Transverse colon (tissue), 4 donors: ENCODE data around the gene SPANXD. TPM values are rescaled to one million over a fixed set of nuclear protein-coding genes. Genes with fewer than 3 reads are reported as not detected.
"Not testable (repeated sequence)": the region's sequence is repeated elsewhere in the genome, so short reads cannot be mapped to it uniquely, and the experiment has no call there.

Source experiments
- DNase-seq: peaks from one replicate; pipeline ENCODE4 v3.0.0-alpha.2; 2019
- H3K27ac ChIP-seq, 4 donors: fragments of 200-600 bp; sonication (generic); 2 replicates each; pipeline ENCODE4 v1.5.1; 2016 to 2018; ENCODE audit warnings: inconsistent platforms in 4 of 4
- H3K27me3 ChIP-seq: fragments of 200-600 bp; sonication (generic); 2 replicates; pipeline ENCODE4 v1.5.1; 2017; ENCODE audit warnings: inconsistent platforms
- H3K36me3 ChIP-seq, 4 donors: fragments of 200-600 bp; sonication (generic); 2 replicates each; pipeline ENCODE4 v1.5.1; 2017 to 2019; ENCODE audit warnings: inconsistent platforms in 4 of 4
- H3K4me1 ChIP-seq, 4 donors: fragments of 200-600 bp; sonication (generic); 2 replicates each; pipeline ENCODE4 v1.5.1; 2017 to 2020; ENCODE audit warnings: inconsistent platforms in 4 of 4
- H3K4me3 ChIP-seq, 4 donors: fragments of 200-600 bp; sonication (generic); 1 replicate in 1 of 4; 2 replicates in 3 of 4; pipeline versions ENCODE4 v1.5.1 to v1.6.1; 2017 to 2019; ENCODE audit warnings: inconsistent platforms in 4 of 4
- H3K9me3 ChIP-seq, 2 donors: fragments of 200-600 bp; sonication (generic); 2 replicates each; pipeline ENCODE4 v1.5.1; 2017 to 2019; ENCODE audit warnings: inconsistent platforms in 2 of 2
- EP300 ChIP-seq: sonication (generic); formaldehyde crosslinking; IDR thresholded peaks from one replicate; pipeline ENCODE4 v1.6.1; 2017; ENCODE audit warnings: antibody characterized with exemption, low read depth
- POLR2A ChIP-seq: fragments of 450-650 bp; IDR thresholded peaks from one replicate; pipeline ENCODE4 v1.6.1; 2016; ENCODE audit warnings: antibody characterized with exemption, mild to moderate bottlenecking, moderate library complexity
- POLR2AphosphoS5 ChIP-seq, 3 donors: sonication (generic); formaldehyde crosslinking; IDR thresholded peaks; one replicate each; pipeline ENCODE4 v1.6.1; 2016; ENCODE audit warnings: antibody characterized with exemption in 3 of 3
- WGBS, 2 donors: methylation state at CpG; one replicate each; pipeline ENCODE4 v1.1.5; 2018; ENCODE audit warnings: low coverage in 1 of 2; 5-methylcytosine and 5-hydroxymethylcytosine counted together
- in situ Hi-C, 4 donors: fragments of 200-750 bp; cut with MboI; loops; one replicate each; pipeline versions ENCODE4 v1.15.0 to v1.15.1; 2017; ENCODE audit warnings: low sequenced_read_pairs in 3 of 4, low pct_ligation_motif_present in 1 of 4, low pct_unique_long_range_greater_than_20kb in 1 of 4
- intact Hi-C: fragments of 100-400 bp; cut with DNase I; formaldehyde crosslinking; loops from one replicate; pipeline ENCODE4 v1.15.1; 2023; ENCODE audit warnings: low total_unique reads
- total RNA-seq, 4 donors: library from RNA; depleted of rRNA; stranded (reverse); fragments of >200 nt; gene quantifications; one replicate each; pipeline ENCODE4 v1.1.0, GENCODE V29; 2016
- TF ChIP-seq, protein P1 (sequence below), 5 experiments: fragments of 200-600 bp in 3 of 5; fragments of 450-650 bp in 2 of 5; sonication (generic) in 3 of 5; IDR thresholded peaks; 1 replicate in 2 of 5; 2 replicates in 3 of 5; pipeline ENCODE4 v1.5.1; 2016 to 2017; ENCODE audit warnings: antibody characterized with exemption in 5 of 5, inconsistent platforms in 3 of 5, mild to moderate bottlenecking in 2 of 5, moderate library complexity in 1 of 5

Gene SPANXD, protein sequence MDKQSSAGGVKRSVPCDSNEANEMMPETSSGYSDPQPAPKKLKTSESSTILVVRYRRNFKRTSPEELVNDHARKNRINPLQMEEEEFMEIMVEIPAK
- total RNA-seq: not detected

DNA sequence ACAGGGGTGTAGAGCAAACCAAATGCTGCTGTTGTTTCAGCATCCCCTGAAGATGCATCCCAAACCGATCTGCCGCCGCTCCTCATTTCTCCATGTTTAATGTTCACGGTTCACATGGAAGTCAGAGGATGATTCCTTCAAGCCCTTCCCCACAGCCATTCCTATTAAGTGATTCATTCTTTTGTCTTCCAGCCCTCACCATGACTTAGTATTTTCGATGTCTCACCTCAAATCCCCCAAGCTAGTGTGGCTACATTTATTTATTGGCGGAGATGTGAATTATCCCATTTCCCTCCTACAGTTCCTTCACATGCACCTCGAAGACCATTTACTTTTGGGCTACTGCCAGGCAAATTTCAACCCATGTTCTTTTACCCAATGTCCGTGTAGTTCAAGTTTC lies at the start of gene SPANXD:
Gene SPANXD, minus strand, starts transcription at position 101 of the 400 bp plus-strand sequence. CDS start 334 bp downstream, outside the sequence.
- DNase-seq, in situ Hi-C loops, H3K4me3 ChIP-seq, H3K36me3 ChIP-seq, intact Hi-C loops, H3K27me3 ChIP-seq, H3K27ac ChIP-seq, H3K9me3 ChIP-seq, H3K4me1 ChIP-seq: not testable (repeated sequence)
- 71% methylated on average over 2 of the region's 8 CpGs; no CpG with 5 or more reads in 1 of the 2 donors for WGBS, 2 donors

DNA sequence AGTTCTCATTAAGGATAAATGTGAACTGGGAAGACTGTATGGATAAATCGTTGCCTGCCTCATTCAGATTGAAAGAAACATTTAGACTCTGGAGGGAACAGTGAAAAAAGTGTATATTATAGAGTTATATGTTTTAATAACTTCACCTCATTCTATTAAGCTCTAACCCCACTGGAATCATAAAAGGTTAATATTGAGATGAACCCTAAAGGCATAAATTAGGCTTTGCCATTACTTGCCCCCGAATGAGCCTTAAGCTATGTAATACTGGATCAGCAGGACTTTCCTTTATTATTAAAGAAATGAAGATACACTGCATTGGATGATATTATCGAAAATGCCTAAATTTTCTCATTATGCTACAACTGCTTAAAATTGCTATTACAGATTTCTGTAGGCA lies 44.1 kb upstream of the SPANXD start:
- Histone ChIP-seq H3K4me1 (no peaks in the 10 kb centered on the region), H3K9me3 (no peaks in the 10 kb centered on the region), H3K27ac (no peak overlapping the region), H3K4me3 (no peak overlapping the region), H3K27me3 (no peaks in the 10 kb centered on the region), H3K36me3 (no peaks in the 10 kb centered on the region)
- in situ Hi-C loops: no loop called here
- intact Hi-C loops: no loop called here
- no peak for DNase-seq
- TF ChIP-seq EP300 (no peak), POLR2AphosphoS5 (IDR thresholded peaks at IDR 0.05) (no peak), POLR2A (no peak)
- TF ChIP-seq, protein P1, sequence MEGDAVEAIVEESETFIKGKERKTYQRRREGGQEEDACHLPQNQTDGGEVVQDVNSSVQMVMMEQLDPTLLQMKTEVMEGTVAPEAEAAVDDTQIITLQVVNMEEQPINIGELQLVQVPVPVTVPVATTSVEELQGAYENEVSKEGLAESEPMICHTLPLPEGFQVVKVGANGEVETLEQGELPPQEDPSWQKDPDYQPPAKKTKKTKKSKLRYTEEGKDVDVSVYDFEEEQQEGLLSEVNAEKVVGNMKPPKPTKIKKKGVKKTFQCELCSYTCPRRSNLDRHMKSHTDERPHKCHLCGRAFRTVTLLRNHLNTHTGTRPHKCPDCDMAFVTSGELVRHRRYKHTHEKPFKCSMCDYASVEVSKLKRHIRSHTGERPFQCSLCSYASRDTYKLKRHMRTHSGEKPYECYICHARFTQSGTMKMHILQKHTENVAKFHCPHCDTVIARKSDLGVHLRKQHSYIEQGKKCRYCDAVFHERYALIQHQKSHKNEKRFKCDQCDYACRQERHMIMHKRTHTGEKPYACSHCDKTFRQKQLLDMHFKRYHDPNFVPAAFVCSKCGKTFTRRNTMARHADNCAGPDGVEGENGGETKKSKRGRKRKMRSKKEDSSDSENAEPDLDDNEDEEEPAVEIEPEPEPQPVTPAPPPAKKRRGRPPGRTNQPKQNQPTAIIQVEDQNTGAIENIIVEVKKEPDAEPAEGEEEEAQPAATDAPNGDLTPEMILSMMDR (IDR thresholded peaks at IDR 0.05): no peak
- 52 to 62% methylated on average over 2 to 3 of the region's 3 CpGs for WGBS, 2 donors

DNA sequence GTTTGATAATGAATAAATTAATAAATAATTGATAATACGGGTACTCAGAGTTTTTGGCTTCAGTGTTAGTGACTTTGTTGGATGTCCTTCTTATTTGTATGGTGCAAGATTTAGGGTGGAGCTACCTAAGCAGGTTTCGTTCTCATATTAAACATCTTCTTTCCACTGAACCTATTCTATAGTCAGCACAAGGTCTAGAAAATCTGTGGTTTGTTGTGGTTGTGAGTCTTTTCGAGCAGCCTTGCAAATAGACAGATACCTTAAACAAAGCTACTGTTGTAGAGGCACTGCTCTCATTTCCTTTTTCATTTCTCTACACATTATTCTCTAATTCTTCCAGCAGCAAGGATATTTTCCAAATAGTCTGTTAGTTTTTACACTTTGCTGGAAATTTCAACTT lies 38.1 kb upstream of the SPANXD start:
- no peaks in the 10 kb centered on the region for H3K36me3 ChIP-seq
- TF ChIP-seq, protein P1 (IDR thresholded peaks at IDR 0.05): no peak
- TF ChIP-seq EP300 (no peak), POLR2A (no peak), POLR2AphosphoS5 (IDR thresholded peaks at IDR 0.05) (no peak)
- 63% methylated on average over 3 of the region's 3 CpGs; no CpG with 5 or more reads in 1 of the 2 donors for WGBS, 2 donors
- H3K9me3 ChIP-seq: no peaks in the 10 kb centered on the region
- in situ Hi-C loops: no loop called here
- intact Hi-C loops: no loop called here
- no peak overlapping the region for H3K27ac ChIP-seq
- H3K27me3 ChIP-seq: no peaks in the 10 kb centered on the region
- H3K4me1 ChIP-seq: no peaks in the 10 kb centered on the region
- H3K4me3 ChIP-seq: no peak overlapping the region
- no peak for DNase-seq

DNA sequence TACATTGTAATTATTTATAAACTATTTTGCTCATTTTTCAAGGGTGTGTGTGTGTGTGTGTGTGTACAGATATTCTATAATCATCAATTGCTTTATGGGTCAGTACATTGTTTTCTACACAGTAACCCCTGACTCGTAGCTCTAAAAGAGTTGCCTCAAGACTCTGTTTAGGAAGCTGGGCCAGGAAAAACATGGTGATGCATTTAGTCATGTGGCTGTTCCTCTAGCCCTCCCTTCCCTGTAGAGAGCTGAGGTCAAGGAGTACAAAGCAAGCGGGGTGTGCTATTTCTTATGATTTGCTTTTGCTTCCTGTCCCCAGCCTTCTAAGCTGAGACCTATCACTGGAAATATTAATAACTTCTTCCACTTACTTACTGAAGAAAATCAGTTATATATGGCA lies 34.8 kb upstream of the SPANXD start:
- DNase-seq: no peak
- WGBS, 2 donors: 66% methylated on average over 2 of the region's 2 CpGs; no CpG with 5 or more reads in 1 of the 2 donors
- in situ Hi-C loops: no loop called here
- Histone ChIP-seq H3K4me3 (no peak overlapping the region), H3K27ac (no peak overlapping the region), H3K27me3 (no peaks in the 10 kb centered on the region), H3K9me3 (no peaks in the 10 kb centered on the region), H3K36me3 (no peaks in the 10 kb centered on the region), H3K4me1 (no peaks in the 10 kb centered on the region)
- intact Hi-C loops: no loop called here
- TF ChIP-seq EP300 (no peak), POLR2A (no peak), POLR2AphosphoS5 (IDR thresholded peaks at IDR 0.05) (no peak)
- TF ChIP-seq, protein P1 (IDR thresholded peaks at IDR 0.05): no peak

DNA sequence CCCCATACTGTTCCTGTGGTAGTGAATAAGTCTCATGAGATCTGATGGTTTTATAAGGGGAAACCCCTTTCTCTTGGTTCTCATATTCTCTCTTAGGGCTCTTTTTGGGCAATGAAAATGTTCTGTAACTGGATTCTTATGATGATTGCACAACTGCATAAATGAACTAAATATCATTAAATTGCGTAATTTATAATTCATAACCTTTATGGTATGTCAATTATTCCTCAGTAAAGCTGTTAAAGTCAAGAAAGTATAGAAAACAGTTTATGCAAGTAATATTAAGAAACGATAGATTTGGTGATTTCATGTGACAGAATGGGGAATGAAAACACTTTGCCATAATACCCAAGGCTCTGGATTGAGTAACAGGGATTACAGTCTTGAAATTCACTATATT lies 33.5 kb upstream of the SPANXD start:
- WGBS, 2 donors: 66% methylated on average over 2 of the region's 2 CpGs; no CpG with 5 or more reads in 1 of the 2 donors
- in situ Hi-C loops (no loop called here), intact Hi-C loops (no loop called here)
- H3K4me1 ChIP-seq: no peaks in the 10 kb centered on the region
- no peaks in the 10 kb centered on the region for H3K36me3 ChIP-seq
- no peak overlapping the region for H3K4me3 ChIP-seq
- no peak for TF ChIP-seq EP300
- TF ChIP-seq, protein P1 (IDR thresholded peaks at IDR 0.05): no peak
- TF ChIP-seq POLR2A: no peak
- no peak for TF ChIP-seq POLR2AphosphoS5 (IDR thresholded peaks at IDR 0.05)
- H3K27ac ChIP-seq: no peak overlapping the region
- DNase-seq: no peak
- H3K27me3 ChIP-seq: no peaks in the 10 kb centered on the region
- H3K9me3 ChIP-seq: no peaks in the 10 kb centered on the region
